Astrocyte (in vitro differentiated cells and primary cell): ENCODE results near the gene GPHN.

ENCODE experiments used
- CTCF ChIP-seq: IDR thresholded peaks from 2 replicates; pipeline ENCODE4 v1.5.1; 2011; ENCODE audit warnings: low read depth, mild to moderate bottlenecking, inconsistent platforms, low read length, moderate library complexity; ENCODE audit not compliant: insufficient read depth
- EZH2 ChIP-seq: IDR thresholded peaks from 2 replicates; pipeline ENCODE4 v1.6.1; 2012; ENCODE audit warnings: mild to moderate bottlenecking, low read length, inconsistent platforms; ENCODE audit not compliant: insufficient read depth

GRCh38 chr14:66508547-66508845 is 549 bp downstream of the GPHN start:
- TF ChIP-seq CTCF (no peak), EZH2 (no peak)
